GM11168 (cell line): ENCODE results near the gene ACP1.

Experiments
- in situ Hi-C: fragments of 300-500 bp; cut with MboI; formaldehyde crosslinking; loops from one replicate; pipeline ENCODE4 v1.12.0; 2022; ENCODE audit warnings: low sequenced_read_pairs; ENCODE audit not compliant: unreplicated experiment

ACP1 gene

GRCh38 chr2:279366-279765, 14.6 kb downstream of the ACP1 start:
- in situ Hi-C loops: no loop called here

- in situ Hi-C loops: no loop called here
Measured at GRCh38 chr2:279956-280649, 15.4 kb downstream of the ACP1 start.

GRCh38 chr2:280650-281110, 15.9 kb downstream of the ACP1 start:
- in situ Hi-C loops: no loop called here

GRCh38 chr2:281381-281780, 16.6 kb downstream of the ACP1 start:
- in situ Hi-C loops: no loop called here

GRCh38 chr2:282371-283263, 17.9 kb downstream of the ACP1 start:
- in situ Hi-C loops: no loop called here

GRCh38 chr2:283996-284794, 19.4 kb downstream of the ACP1 start:
- in situ Hi-C loops: no loop called here

- in situ Hi-C loops: no loop called here
Measured at GRCh38 chr2:284896-285492, 20.2 kb downstream of the ACP1 start.

- in situ Hi-C loops: no loop called here
Measured at GRCh38 chr2:285531-285930, 20.8 kb downstream of the ACP1 start.

- in situ Hi-C loops: no loop called here
Measured at GRCh38 chr2:286035-286434, 21.3 kb downstream of the ACP1 start.

- in situ Hi-C loops: no loop called here
Measured at GRCh38 chr2:286774-287392, 22.1 kb downstream of the ACP1 start.

GRCh38 chr2:287471-287885, 22.7 kb downstream of the ACP1 start:
- in situ Hi-C loops: no loop called here

GRCh38 chr2:287911-288757, 23.4 kb downstream of the ACP1 start, which contains the start of gene ALKAL2:
Gene ALKAL2, minus strand, starts transcription at chr2:288091. Its CDS starts 256 bp downstream, at chr2:287835.
- in situ Hi-C loops: no loop called here

GRCh38 chr2:288758-289361, 24.1 kb downstream of the ACP1 start:
- in situ Hi-C loops: no loop called here

- in situ Hi-C loops: no loop called here
Measured at GRCh38 chr2:289362-290089, 24.8 kb downstream of the ACP1 start.

- in situ Hi-C loops: no loop called here
Measured at GRCh38 chr2:290090-290722, 25.5 kb downstream of the ACP1 start.

- in situ Hi-C loops: no loop called here
Measured at GRCh38 chr2:295090-295489, 30.3 kb downstream of the ACP1 start.

GRCh38 chr2:296354-296753, 31.6 kb downstream of the ACP1 start:
- in situ Hi-C loops: no loop called here
